HepG2 (cell line): ENCODE measurements around the gene CA12. TPM values are rescaled to one million over a fixed set of nuclear protein-coding genes. Genes with fewer than 3 reads are reported as not detected.

Source experiments
- ATAC-seq: fragments of 200-7000 bp; cut with Tn5 transposase; 3 replicates; pipeline ENCODE4 v1.9.1; 2020; ENCODE audit warnings: mild to moderate bottlenecking, moderate library complexity
- BruUV-seq: library from RNA; stranded (reverse); fragments of 400-500 nt; replicated peaks from 2 replicates; lab custom pipeline; 2021; lab: Mats Ljungman, UMichigan
- CTCF ChIA-PET: fragments of 300-600 bp; formaldehyde crosslinking; extraction: SDS; loops from one replicate; lab custom pipeline; 2021; ENCODE audit warnings: low total read pairs, inconsistent platforms, low intra/inter-chr PET ratio; lab: Yijun Ruan, JAX
- POLR2A ChIA-PET: fragments of 350-600 bp; sonication (Branson Sonifier 250); formaldehyde crosslinking; loops from one replicate; lab custom pipeline; 2020; ENCODE audit warnings: antibody characterized with exemption, inconsistent platforms; lab: Yijun Ruan, JAX
- DNase-seq: peaks from one replicate; pipeline ENCODE4 v3.0.0-alpha.2; 2015; ENCODE audit warnings: low spot score
- FAIRE-seq: peaks from 3 replicates; lab custom pipeline; 2011; peaks lifted over from hg19 to GRCh38; lab: Jason Lieb, UNC
- H2AFZ ChIP-seq: one replicate; pipeline ENCODE4 v1.6.1; 2011; ENCODE audit warnings: low read length, inconsistent platforms
- H3K27ac ChIP-seq: fragments of 300-600 bp; 3 replicates; pipeline ENCODE4 v1.8.0; 2011; ENCODE audit warnings: mixed run types, mild to moderate bottlenecking, mixed read lengths, low read length, inconsistent platforms; ENCODE audit not compliant: insufficient read depth; ENCODE audit errors: extremely low read length
- H3K27me3 ChIP-seq, 2 experiments: fragments of 200-600 bp in 1 of 2; 2 replicates in 1 of 2; 3 replicates in 1 of 2; pipeline versions ENCODE4 v1.6.0 to v1.8.0; 2011; ENCODE audit warnings: low read length in 2 of 2, mild to moderate bottlenecking in 2 of 2, moderate library complexity in 2 of 2, inconsistent platforms in 1 of 2; ENCODE audit not compliant: insufficient read depth in 2 of 2, control insufficient read depth in 1 of 2
- H3K36me3 ChIP-seq, 2 experiments: fragments of 200-600 bp in 1 of 2; replicated peaks in 1 of 2; 2 replicates in 1 of 2; 3 replicates in 1 of 2; pipeline versions ENCODE4 v1.5.1 to v1.8.0; 2011; ENCODE audit warnings: low read length in 2 of 2, inconsistent platforms in 1 of 2; ENCODE audit not compliant: insufficient read depth in 2 of 2, control insufficient read depth in 1 of 2
- H3K4me1 ChIP-seq: 2 replicates; pipeline ENCODE4 v1.5.1; 2012; ENCODE audit warnings: low read length, inconsistent platforms; ENCODE audit not compliant: insufficient read depth
- H3K4me2 ChIP-seq: 2 replicates; pipeline ENCODE4 v1.6.0; 2011; ENCODE audit warnings: low read depth, low read length, inconsistent platforms
- H3K4me3 ChIP-seq, 3 experiments: fragments of 200-600 bp in 1 of 3; sonication (generic), shearing (Covaris generic) in 1 of 3; replicated peaks in 1 of 3; 2 replicates each; pipeline ENCODE4 v1.5.1; 2011 to 2016; ENCODE audit warnings: low read length in 3 of 3, inconsistent platforms in 2 of 3, low read depth in 2 of 3, mild to moderate bottlenecking in 2 of 3, control low read depth in 1 of 3, mixed read lengths in 1 of 3; ENCODE audit not compliant: insufficient read depth in 1 of 3
- H3K79me2 ChIP-seq: one replicate; pipeline ENCODE4 v1.6.1; 2011; ENCODE audit warnings: low read length, inconsistent platforms; ENCODE audit not compliant: insufficient read depth
- H3K9ac ChIP-seq: 2 replicates; pipeline ENCODE4 v1.6.0; 2011; ENCODE audit warnings: mild to moderate bottlenecking, low read depth, low read length, inconsistent platforms; ENCODE audit not compliant: insufficient read depth
- H3K9me3 ChIP-seq: 2 replicates; pipeline ENCODE4 v1.5.1; 2012; ENCODE audit warnings: mild to moderate bottlenecking, low read length
- H4K20me1 ChIP-seq: 2 replicates; pipeline ENCODE4 v1.6.0; 2011; ENCODE audit warnings: inconsistent platforms, mild to moderate bottlenecking, low read length, moderate library complexity; ENCODE audit not compliant: insufficient read depth
- CTCF ChIP-seq: sonication (generic); formaldehyde crosslinking; IDR thresholded peaks from 2 replicates; pipeline ENCODE4 v1.5.0; 2020; ENCODE audit warnings: mild to moderate bottlenecking, missing genetic modification reagents, moderate library complexity
- FOSL2 ChIP-seq: sonication (generic); formaldehyde crosslinking; IDR thresholded peaks from 2 replicates; pipeline ENCODE4 v1.4.0; 2020; ENCODE audit warnings: missing genetic modification reagents
- HNF4G ChIP-seq, 2 experiments: sonication (generic) in 1 of 2; formaldehyde crosslinking in 1 of 2; IDR thresholded peaks; 2 replicates each; pipeline versions ENCODE4 v1.4.0 to v1.6.1; 2011 to 2020; ENCODE audit warnings: borderline replicate concordance in 2 of 2, low read depth in 2 of 2, mild to moderate bottlenecking in 2 of 2, low read length in 1 of 2, missing genetic modification reagents in 1 of 2, moderate library complexity in 1 of 2
- KLF12 ChIP-seq: sonication (generic); formaldehyde crosslinking; IDR thresholded peaks from 2 replicates; pipeline ENCODE4 v1.4.0; 2020; ENCODE audit warnings: missing genetic modification reagents, borderline replicate concordance
- MIER2 ChIP-seq: IDR thresholded peaks from 2 replicates; pipeline ENCODE4 v1.6.1; 2016; ENCODE audit warnings: missing biosample characterization, missing genetic modification reagents
- RFXAP ChIP-seq: sonication (generic); formaldehyde crosslinking; IDR thresholded peaks from 2 replicates; pipeline ENCODE4 v1.4.0; 2020; ENCODE audit warnings: missing genetic modification reagents, borderline replicate concordance
- SMC3 ChIP-seq: IDR thresholded peaks from 2 replicates; pipeline ENCODE4 v1.6.1; 2011; ENCODE audit warnings: low read length, improper control_type of control experiment
- STAG1 ChIP-seq: sonication (generic); formaldehyde crosslinking; IDR thresholded peaks from 2 replicates; pipeline ENCODE4 v1.4.0; 2020; ENCODE audit warnings: missing genetic modification reagents
- ZNF292 ChIP-seq: sonication (generic); formaldehyde crosslinking; IDR thresholded peaks from 2 replicates; pipeline ENCODE4 v1.8.1; 2022; ENCODE audit warnings: mild to moderate bottlenecking, low read depth, missing genetic modification reagents, borderline replicate concordance
- ZNF317 ChIP-seq: sonication (generic); formaldehyde crosslinking; IDR thresholded peaks from 2 replicates; pipeline ENCODE4 v1.5.0; 2020; ENCODE audit warnings: mild to moderate bottlenecking, missing genetic modification reagents
- ZNF430 ChIP-seq: sonication (generic); formaldehyde crosslinking; IDR thresholded peaks from 2 replicates; pipeline ENCODE4 v1.9.0; 2021; ENCODE audit warnings: mild to moderate bottlenecking, missing genetic modification reagents
- ZNF501 ChIP-seq: sonication (generic); formaldehyde crosslinking; IDR thresholded peaks from 2 replicates; pipeline ENCODE4 v1.5.1; 2020; ENCODE audit warnings: mild to moderate bottlenecking, moderate library complexity, missing genetic modification reagents
- ZNF562 ChIP-seq: sonication (generic); formaldehyde crosslinking; IDR thresholded peaks from 2 replicates; pipeline ENCODE4 v1.8.0; 2022; ENCODE audit warnings: missing genetic modification reagents, borderline replicate concordance
- ZNF770 ChIP-seq: sonication (generic); formaldehyde crosslinking; IDR thresholded peaks from 2 replicates; pipeline ENCODE4 v1.5.0; 2020; ENCODE audit warnings: mild to moderate bottlenecking, missing genetic modification reagents
- WGBS: methylation state at CpG from one replicate; pipeline ENCODE4 v1.1.6; 2017; ENCODE audit warnings: low lambda C conversion rate; 5-methylcytosine and 5-hydroxymethylcytosine counted together
- in situ Hi-C: cut with HindIII; loops from 2 replicates; pipeline ENCODE4 v1.10.0; 2017; ENCODE audit warnings: low pct_unique_long_range_greater_than_20kb; ENCODE audit not compliant: extremely low pct_ligation_motif_present
- intact Hi-C: fragments of 100-400 bp; cut with micrococcal nuclease; formaldehyde crosslinking; loops from one replicate; pipeline ENCODE4 v1.10.0; 2022; ENCODE audit not compliant: unreplicated experiment
- polyA plus RNA-seq, 8 experiments: library from polyadenylated mRNA; depleted of rRNA in 3 of 8; stranded (reverse) in 7 of 8; unstranded in 1 of 8; fragments of >200 nt; fragmentation: Illumina TruSeq in 4 of 8; extraction: Trizol in 4 of 8; gene quantifications; 2 replicates each; pipeline versions ENCODE4 v1.2.1 to v1.2.3, GENCODE V29; 2011 to 2016; ENCODE audit warnings: low read depth in 4 of 8, missing spikeins in 1 of 8, mixed read lengths in 1 of 8; ENCODE audit not compliant: insufficient read depth in 1 of 8
- total RNA-seq, 5 experiments: library from RNA; depleted of rRNA; stranded (reverse); fragments of >200 nt; fragmentation: Illumina TruSeq; extraction: Trizol; gene quantifications; 2 replicates each; pipeline ENCODE4 v1.2.3, GENCODE V29; 2016; ENCODE audit warnings: low read depth in 1 of 5

Gene CA12
- total and polyA plus RNA-seq, 2 of the 13 experiments (the other 11 are each of a cell fraction or from before 2014, with no cell fraction given), result 0.07 to 0.20 TPM

GRCh38 chr15:63402498-63403253 is 21.0 kb upstream of the CA12 start:
- Histone ChIP-seq H3K27me3 (peaks cover 2 to 3% of the 10 kb centered on the region in 2 experiments; a peak in 2 of 5 replicates), H3K4me2 (peak overlapping the region; percentile 48), H3K9me3 (no peaks in the 10 kb centered on the region), H3K27ac (no peak overlapping the region), H3K4me3 (no peak overlapping the region), H3K4me1 (peaks cover 36% of the 10 kb centered on the region), H3K9ac (no peak overlapping the region), H3K36me3 (no peaks in the 10 kb centered on the region), H3K79me2 (no peaks in the 10 kb centered on the region), H4K20me1 (no peaks in the 10 kb centered on the region), H2AFZ (no peak overlapping the region)
- WGBS, result 51% methylated on average over 7 of the region's 7 CpGs
- in situ Hi-C loops, result loop anchor here (5.0 to 25.0 kb wide), 3 partner anchors 115 to 615 kb away; partner anchors contain the start of gene RPS27L
- ATAC-seq (peak; percentile 73), FAIRE-seq (peak; percentile 50), DNase-seq (peak; percentile 23)
- ChIA-PET POLR2A (no interaction called here), CTCF (interaction anchor here (1.6 kb wide), 1 partner anchor 114 kb away, joined by 9 read pairs; no protein-coding TSS in a partner anchor)
- peak; percentile 55 for TF ChIP-seq CTCF (CRISPR knock-in tag)
- TF ChIP-seq ZNF430, result no peak
- peak; percentile 70 for TF ChIP-seq STAG1 (CRISPR knock-in tag)
- TF ChIP-seq MIER2 (CRISPR knock-in tag), result no peak
- TF ChIP-seq ZNF501, result 0 out of 2 replicates have a peak, but pooled peaks have one; percentile 50
- TF ChIP-seq ZNF770 (CRISPR knock-in tag), result peak; percentile 37; the same call in 1 of the 2 replicates
- TF ChIP-seq SMC3, result peak; percentile 47
- TF ChIP-seq ZNF292 (CRISPR knock-in tag), result 0 out of 2 replicates have a peak, but pooled peaks have one; percentile 2
- no peak for TF ChIP-seq HNF4G (IDR thresholded peaks at IDR 0.05; ENCODE audit: borderline replicate concordance, low read depth, low read length)
- no peak for TF ChIP-seq HNF4G (CRISPR knock-in tag; IDR thresholded peaks at IDR 0.05; ENCODE audit: borderline replicate concordance, low read depth)
- TF ChIP-seq ZNF562 (CRISPR knock-in tag), result no peak
- 0 out of 2 replicates have a peak, but pooled peaks have one; percentile 11 for TF ChIP-seq ZNF317 (CRISPR knock-in tag)
- TF ChIP-seq KLF12, result no peak
- no peak for TF ChIP-seq RFXAP (CRISPR knock-in tag)
- TF ChIP-seq FOSL2 (CRISPR knock-in tag), result no peak
- no TSS peak for BruUV-seq
- intact Hi-C loops, result loop anchor here (1.0 to 2.0 kb wide), 2 partner anchors 114 to 246 kb away; no protein-coding TSS in a partner anchor
